Measurements from ENCODE around the gene SH3PXD2A. TPM values are rescaled to one million over a fixed set of nuclear protein-coding genes. Genes with fewer than 3 reads are reported as not detected.

The SH3PXD2A gene
- total and polyA plus RNA-seq, 2 of the 4 experiments (the other 2 are of a cell fraction), result 6.3 to 23.0 TPM

DNA sequence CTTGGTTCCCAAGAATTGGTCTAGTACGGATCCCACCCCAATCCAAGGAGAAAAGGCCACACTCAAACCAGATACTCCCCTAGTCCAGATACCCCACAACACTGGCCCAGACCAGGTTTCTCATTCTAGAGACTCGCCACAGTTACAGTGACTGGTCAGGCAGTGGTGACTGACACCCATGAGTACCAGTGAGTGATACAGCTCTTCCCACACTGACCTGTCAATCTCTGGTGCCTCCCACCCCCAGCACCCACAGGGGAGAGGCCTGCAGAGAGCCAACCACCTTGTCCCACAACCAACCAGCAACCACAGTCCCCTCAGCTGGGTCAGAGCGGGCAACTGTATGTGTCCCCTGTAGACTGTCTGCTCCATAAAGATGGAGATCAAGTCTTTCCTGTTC, 209.1 kb downstream of the SH3PXD2A start:
- 83% methylated on average over 1 of the region's 3 CpGs; no CpG with 5 or more reads in 1 of the 2 experiments for WGBS, 2 experiments (ENCODE audit: extremely low coverage in 2 of 2, insufficient read length in 1 of 2)
- peaks cover 33% of the 10 kb centered on the region for H3K4me1 ChIP-seq (ENCODE audit: control insufficient read depth, insufficient read depth, low read length)
- dilution Hi-C loops (cut with HindIII; ENCODE audit: low sequenced_read_pairs, unreplicated experiment), result no loop called here
- peak overlapping the region; percentile 66 for H3K4ac ChIP-seq (ENCODE audit: low read depth, low read length)
- peaks cover 24% of the 10 kb centered on the region for H3K36me3 ChIP-seq (ENCODE audit: control insufficient read depth, insufficient read depth, low read length)
- H4K20me1 ChIP-seq (ENCODE audit: insufficient read depth, low read length), result peaks cover 74% of the 10 kb centered on the region
- in situ Hi-C loops (cut with MboI; ENCODE audit: low sequenced_read_pairs), result no loop called here
- H3K23ac ChIP-seq (ENCODE audit: low read depth, low read length), result peak overlapping the region; percentile 64
- H2BK20ac ChIP-seq (ENCODE audit: low read depth, low read length), result no peak overlapping the region
- peak overlapping the region; percentile 60 for H2AK5ac ChIP-seq (ENCODE audit: low read depth, low read length)
- peak overlapping the region; percentile 48 for H2BK5ac ChIP-seq (ENCODE audit: low read depth, low read length, poor library complexity, severe bottlenecking)
- intact Hi-C loops (cut with micrococcal nuclease), result no loop called here
- no peaks in the 10 kb centered on the region for H3K9me3 ChIP-seq (ENCODE audit: control insufficient read depth, insufficient read depth, low read length)
- no peak overlapping the region for H4K5ac ChIP-seq (ENCODE audit: low read depth, low read length)
- BruUV-seq (replicated peaks), result no TSS peak
- ATAC-seq (ENCODE audit: low read depth), result no peak
- no peak overlapping the region for H2BK120ac ChIP-seq (ENCODE audit: low read depth, low read length)
- TF ChIP-seq RAD21 (IDR thresholded peaks at IDR 0.05; ENCODE audit: low read length), result no peak
- TF ChIP-seq BHLHE40 (IDR thresholded peaks at IDR 0.05; ENCODE audit: low read depth, low read length), result no peak
- TF ChIP-seq POLR2A (IDR thresholded peaks at IDR 0.05; ENCODE audit: low read depth, low read length), result no peak
- no peak for TF ChIP-seq MXI1 (IDR thresholded peaks at IDR 0.05; ENCODE audit: borderline replicate concordance, low read depth, low read length)
- TF ChIP-seq SMC3 (IDR thresholded peaks at IDR 0.05; ENCODE audit: low read depth, low read length), result no peak
- H3K56ac ChIP-seq (ENCODE audit: extremely low read depth, insufficient read depth, low read length), result no peak overlapping the region
- H2AK9ac ChIP-seq (replicated peaks; ENCODE audit: low read depth, low read length, poor library complexity), result peak overlapping the region; percentile 16
- H4K8ac ChIP-seq (ENCODE audit: low read depth in 2 of 2, low read length in 2 of 2), result peak overlapping the region in 1 of 2 experiments; percentile 29; a peak in 1 of 4 replicates
- peaks cover 52 to 96% of the 10 kb centered on the region in 2 experiments for H3K79me1 ChIP-seq (ENCODE audit: low read depth in 1 of 2, low read length in 2 of 2)
- H3K4me2 ChIP-seq (ENCODE audit: low read depth, low read length), result no peak overlapping the region
- H4K91ac ChIP-seq (ENCODE audit: insufficient read depth, low read depth, low read length), result 0 out of 2 replicates have a peak overlapping the region, but pooled peaks have one; percentile 18
- H3K27ac ChIP-seq (ENCODE audit: insufficient read depth, low read length), result peak overlapping the region; percentile 1; the same call in 1 of the 2 replicates
- POLR2A ChIA-PET (ENCODE audit: unreplicated experiment), result no interaction called here
- no peak overlapping the region for H2BK15ac ChIP-seq (ENCODE audit: low read depth, low read length)
- peaks cover 64% of the 10 kb centered on the region for H3K9me1 ChIP-seq (ENCODE audit: insufficient read depth, low read length)
- CTCF ChIA-PET, result interaction anchor here (1.3 kb wide), 1 partner anchor 40 kb away, joined by 3 read pairs; no protein-coding TSS in a partner anchor
- peak overlapping the region; percentile 25; the same call in 1 of the 2 replicates for H3K18ac ChIP-seq (ENCODE audit: low read depth, low read length)
- H3K14ac ChIP-seq (replicated peaks; ENCODE audit: low read depth, low read length), result peak overlapping the region; percentile 88
- H2AFZ ChIP-seq (replicated peaks; ENCODE audit: low read length, poor library complexity), result no peak overlapping the region
- H3K9ac ChIP-seq (ENCODE audit: low read depth, low read length), result no peak overlapping the region
- no peak overlapping the region for H3K4me3 ChIP-seq (ENCODE audit: insufficient read depth, low read depth, low read length)
- no peak for DNase-seq
- H3K27me3 ChIP-seq (ENCODE audit: control insufficient read depth, insufficient read depth, low read length), result no peaks in the 10 kb centered on the region
